ENCODE measurements around the gene NME4. TPM values are rescaled to one million over a fixed set of nuclear protein-coding genes. Genes with fewer than 3 reads are reported as not detected.

Gene NME4
- total RNA-seq, 1 donor from 2014 or later: 154 TPM

DNA sequence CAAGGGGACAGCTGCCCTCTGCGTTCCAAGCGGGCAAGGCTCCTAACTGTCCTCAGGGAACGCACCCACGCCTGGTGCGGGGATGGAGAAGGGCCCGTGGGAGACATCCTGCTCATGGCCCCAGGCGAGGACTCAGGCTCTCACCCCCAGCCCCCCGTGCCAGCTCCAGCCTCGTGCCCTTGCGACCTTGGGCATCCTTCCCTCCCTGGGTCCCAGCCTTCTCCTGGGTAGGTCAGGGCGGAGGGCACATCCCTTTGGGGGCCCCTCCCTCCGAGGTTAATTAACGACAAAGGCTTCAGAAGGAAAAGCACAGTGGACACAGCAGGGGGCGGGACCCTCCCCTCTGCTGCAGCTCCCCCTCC lies 18.2 kb upstream of the NME4 start:
- Mint-ChIP-seq H3K27me3 (no peaks in the 10 kb centered on the region), H3K36me3 (ENCODE audit: insufficient read depth) (peaks cover 1% of the 10 kb centered on the region), H3K9me3 (ENCODE audit: low read depth) (no peaks in the 10 kb centered on the region), H3K4me3 (ENCODE audit: low read depth) (no peak overlapping the region), H3K4me1 (ENCODE audit: low read depth) (peaks cover 23% of the 10 kb centered on the region), H3K27ac (peak overlapping the region; percentile 33)
- no peak for DNase-seq (ENCODE audit: low spot score, unreplicated experiment)
- TF ChIP-seq, protein P1, sequence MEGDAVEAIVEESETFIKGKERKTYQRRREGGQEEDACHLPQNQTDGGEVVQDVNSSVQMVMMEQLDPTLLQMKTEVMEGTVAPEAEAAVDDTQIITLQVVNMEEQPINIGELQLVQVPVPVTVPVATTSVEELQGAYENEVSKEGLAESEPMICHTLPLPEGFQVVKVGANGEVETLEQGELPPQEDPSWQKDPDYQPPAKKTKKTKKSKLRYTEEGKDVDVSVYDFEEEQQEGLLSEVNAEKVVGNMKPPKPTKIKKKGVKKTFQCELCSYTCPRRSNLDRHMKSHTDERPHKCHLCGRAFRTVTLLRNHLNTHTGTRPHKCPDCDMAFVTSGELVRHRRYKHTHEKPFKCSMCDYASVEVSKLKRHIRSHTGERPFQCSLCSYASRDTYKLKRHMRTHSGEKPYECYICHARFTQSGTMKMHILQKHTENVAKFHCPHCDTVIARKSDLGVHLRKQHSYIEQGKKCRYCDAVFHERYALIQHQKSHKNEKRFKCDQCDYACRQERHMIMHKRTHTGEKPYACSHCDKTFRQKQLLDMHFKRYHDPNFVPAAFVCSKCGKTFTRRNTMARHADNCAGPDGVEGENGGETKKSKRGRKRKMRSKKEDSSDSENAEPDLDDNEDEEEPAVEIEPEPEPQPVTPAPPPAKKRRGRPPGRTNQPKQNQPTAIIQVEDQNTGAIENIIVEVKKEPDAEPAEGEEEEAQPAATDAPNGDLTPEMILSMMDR (IDR thresholded peaks at IDR 0.05; ENCODE audit: unreplicated experiment): no peak

DNA sequence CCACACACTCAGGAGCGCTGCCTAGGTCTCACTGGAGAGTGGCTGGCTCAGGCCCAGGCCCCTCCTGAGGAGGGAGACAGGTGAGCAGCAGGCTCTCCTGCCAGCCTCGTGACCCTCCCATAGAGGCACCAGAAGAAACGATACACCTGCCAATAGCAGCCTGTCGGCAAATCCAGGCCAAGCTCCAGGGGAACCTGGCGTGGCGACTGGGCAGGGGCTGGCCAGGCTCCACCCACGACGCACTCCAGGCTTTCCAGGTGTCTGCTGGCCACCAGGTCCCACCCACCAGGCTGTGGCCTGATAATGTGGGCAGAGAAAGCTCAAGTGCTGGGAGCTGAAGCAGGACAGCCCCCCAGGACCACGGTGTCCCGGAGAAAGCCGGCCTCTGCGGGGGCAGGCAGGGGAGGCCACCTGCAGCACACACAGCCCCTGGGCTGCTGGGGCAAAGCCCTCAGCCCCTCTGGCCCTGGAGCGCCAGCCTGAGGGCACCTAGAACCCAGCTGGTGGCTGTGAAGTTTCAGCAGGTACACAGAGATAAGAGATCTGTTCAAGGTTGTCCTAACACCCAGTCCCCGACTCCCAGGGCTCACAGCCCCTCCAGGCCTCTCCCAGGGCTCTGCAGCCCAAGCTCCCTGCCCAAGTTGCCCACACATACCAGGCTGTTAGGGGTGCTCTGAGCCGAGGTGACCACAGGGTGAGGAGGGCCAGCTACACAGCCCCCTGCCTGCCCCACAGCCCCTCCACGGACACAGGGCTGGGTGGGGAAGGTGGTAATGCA lies 17.6 kb upstream of the NME4 start:
- H3K27me3 Mint-ChIP-seq: no peaks in the 10 kb centered on the region
- TF ChIP-seq, protein P1 (IDR thresholded peaks at IDR 0.05; ENCODE audit: unreplicated experiment): no peak
- H3K9me3 Mint-ChIP-seq (ENCODE audit: low read depth): no peaks in the 10 kb centered on the region
- H3K4me3 Mint-ChIP-seq (ENCODE audit: low read depth): peak overlapping the region; percentile 70
- peak; percentile 69 for DNase-seq (ENCODE audit: low spot score, unreplicated experiment)
- H3K4me1 Mint-ChIP-seq (ENCODE audit: low read depth): peaks cover 26% of the 10 kb centered on the region
- peak overlapping the region; percentile 85 for H3K27ac Mint-ChIP-seq
- H3K36me3 Mint-ChIP-seq (ENCODE audit: insufficient read depth): no peaks in the 10 kb centered on the region

GRCh38 chr16:379961-380761 lies 16.8 kb upstream of the NME4 start:
- peak overlapping the region; percentile 70 for H3K4me3 Mint-ChIP-seq (ENCODE audit: low read depth)
- H3K4me1 Mint-ChIP-seq (ENCODE audit: low read depth): peaks cover 26% of the 10 kb centered on the region
- no peaks in the 10 kb centered on the region for H3K9me3 Mint-ChIP-seq (ENCODE audit: low read depth)
- H3K36me3 Mint-ChIP-seq (ENCODE audit: insufficient read depth): no peaks in the 10 kb centered on the region
- H3K27ac Mint-ChIP-seq: peak overlapping the region; percentile 85
- no peaks in the 10 kb centered on the region for H3K27me3 Mint-ChIP-seq
- DNase-seq (ENCODE audit: low spot score, unreplicated experiment): no peak
- TF ChIP-seq, protein P1 (IDR thresholded peaks at IDR 0.05; ENCODE audit: unreplicated experiment): no peak

- Mint-ChIP-seq H3K4me1 (ENCODE audit: low read depth) (peaks cover 26% of the 10 kb centered on the region), H3K27ac (no peak overlapping the region), H3K27me3 (no peaks in the 10 kb centered on the region), H3K9me3 (ENCODE audit: low read depth) (no peaks in the 10 kb centered on the region), H3K4me3 (ENCODE audit: low read depth) (peak overlapping the region; percentile 77), H3K36me3 (ENCODE audit: insufficient read depth) (no peaks in the 10 kb centered on the region)
- TF ChIP-seq, protein P1 (IDR thresholded peaks at IDR 0.05; ENCODE audit: unreplicated experiment): no peak
- DNase-seq (ENCODE audit: low spot score, unreplicated experiment): no peak
These were observed 16.3 kb upstream of the NME4 start for GRCh38 chr16:380762-381011.

- no peaks in the 10 kb centered on the region for H3K9me3 Mint-ChIP-seq (ENCODE audit: low read depth)
- H3K27ac Mint-ChIP-seq: no peak overlapping the region
- H3K27me3 Mint-ChIP-seq: no peaks in the 10 kb centered on the region
- H3K4me3 Mint-ChIP-seq (ENCODE audit: low read depth): peak overlapping the region; percentile 77
- DNase-seq (ENCODE audit: low spot score, unreplicated experiment): no peak
- peaks cover 26% of the 10 kb centered on the region for H3K4me1 Mint-ChIP-seq (ENCODE audit: low read depth)
- no peaks in the 10 kb centered on the region for H3K36me3 Mint-ChIP-seq (ENCODE audit: insufficient read depth)
- TF ChIP-seq, protein P1 (IDR thresholded peaks at IDR 0.05; ENCODE audit: unreplicated experiment): no peak
These were observed 15.8 kb upstream of the NME4 start for GRCh38 chr16:381012-381788.

Measured in progenitor cell of endocrine pancreas (in vitro differentiated cells).